Muscle of leg (tissue), 11 donors: ENCODE data around the gene EHBP1. TPM values are rescaled to one million over a fixed set of nuclear protein-coding genes. Genes with fewer than 3 reads are reported as not detected.
A peak's percentile ranks its signal among the peaks of the same experiment; 100 is the strongest.

ENCODE experiments used
- DNase-seq: peaks from one replicate; pipeline ENCODE4 v3.0.0; 2013
- H3K27ac ChIP-seq: one replicate; pipeline ENCODE4 v1.5.1; 2013; ENCODE audit warnings: mild to moderate bottlenecking, low read length, control low read depth
- H3K27me3 ChIP-seq: one replicate; pipeline ENCODE4 v1.6.1; 2013; ENCODE audit warnings: low read length; ENCODE audit not compliant: control insufficient read depth, insufficient read depth
- H3K36me3 ChIP-seq: one replicate; pipeline ENCODE4 v1.6.1; 2013; ENCODE audit warnings: low read length; ENCODE audit not compliant: control insufficient read depth, insufficient read depth
- H3K4me1 ChIP-seq: one replicate; pipeline ENCODE4 v1.6.1; 2013; ENCODE audit warnings: low read length; ENCODE audit not compliant: control insufficient read depth, insufficient read depth
- H3K4me3 ChIP-seq: one replicate; pipeline ENCODE4 v1.5.1; 2013; ENCODE audit warnings: low read length, control low read depth
- H3K9me3 ChIP-seq: replicated peaks from 2 replicates; pipeline ENCODE4 v1.6.1; 2013; ENCODE audit warnings: low read depth, low read length; ENCODE audit not compliant: control insufficient read depth
- WGBS: methylation state at CpG from one replicate; pipeline ENCODE4 v1.1.5; 2013; ENCODE audit warnings: missing lambda C conversion rate; ENCODE audit not compliant: insufficient coverage; 5-methylcytosine and 5-hydroxymethylcytosine counted together
- polyA plus RNA-seq, 8 donors: library from polyadenylated mRNA; unstranded; fragments of 120-200 nt; gene quantifications; one replicate each; pipeline versions ENCODE4 v1.2.1 to v1.2.3, GENCODE V29; 2013; ENCODE audit warnings: inconsistent platforms in 1 of 8, low replicate concordance in 1 of 8; ENCODE audit not compliant: insufficient read length in 8 of 8, insufficient read depth in 1 of 8
- total RNA-seq: library from RNA; stranded (reverse); fragments of 120-200 nt; gene quantifications from one replicate; pipeline ENCODE4 v1.2.4, GENCODE V29; 2013

Gene EHBP1
- total and polyA plus RNA-seq, 9 donors: 21.8 to 41.1 (median 31.4) TPM

- DNase-seq: no peak
- 67% methylated on average over 26 of the region's 27 CpGs for WGBS
- no peaks in the 10 kb centered on the region for H3K36me3 ChIP-seq
- H3K27ac ChIP-seq: no peak overlapping the region
- H3K9me3 ChIP-seq: no peaks in the 10 kb centered on the region
- H3K4me1 ChIP-seq: peaks cover 65% of the 10 kb centered on the region
- H3K27me3 ChIP-seq: peaks cover 100% of the 10 kb centered on the region
- no peak overlapping the region for H3K4me3 ChIP-seq
These were observed 347.0 kb downstream of the EHBP1 start for GRCh38 chr2:63052411-63053080.

GRCh38 chr2:63053081-63053888 lies 347.8 kb downstream of the EHBP1 start:
- Histone ChIP-seq H3K36me3 (no peaks in the 10 kb centered on the region), H3K4me3 (no peak overlapping the region), H3K9me3 (no peaks in the 10 kb centered on the region), H3K4me1 (peaks cover 65% of the 10 kb centered on the region), H3K27ac (no peak overlapping the region), H3K27me3 (peaks cover 100% of the 10 kb centered on the region)
- DNase-seq: no peak
- WGBS: 49% methylated on average over 27 of the region's 34 CpGs

GRCh38 chr2:63053889-63054602 lies 348.5 kb downstream of the EHBP1 start:
- H3K9me3 ChIP-seq: no peaks in the 10 kb centered on the region
- no peak overlapping the region for H3K4me3 ChIP-seq
- H3K27ac ChIP-seq: no peak overlapping the region
- peak; percentile 14 for DNase-seq
- H3K27me3 ChIP-seq: peaks cover 100% of the 10 kb centered on the region
- H3K4me1 ChIP-seq: peaks cover 66% of the 10 kb centered on the region
- 2% methylated on average over 48 of the region's 48 CpGs for WGBS
- H3K36me3 ChIP-seq: no peaks in the 10 kb centered on the region

- 16% methylated on average over 5 of the region's 7 CpGs for WGBS
- peaks cover 64% of the 10 kb centered on the region for H3K4me1 ChIP-seq
- no peaks in the 10 kb centered on the region for H3K36me3 ChIP-seq
- H3K9me3 ChIP-seq: no peaks in the 10 kb centered on the region
- H3K27ac ChIP-seq: no peak overlapping the region
- H3K27me3 ChIP-seq: peaks cover 99% of the 10 kb centered on the region
- DNase-seq: peak; percentile 4
- no peak overlapping the region for H3K4me3 ChIP-seq
These were observed 349.3 kb downstream of the EHBP1 start for GRCh38 chr2:63054841-63055225.

GRCh38 chr2:63055226-63056106 lies 350.0 kb downstream of the EHBP1 start:
- WGBS: 2% methylated on average over 62 of the region's 63 CpGs
- Histone ChIP-seq H3K27ac (no peak overlapping the region), H3K36me3 (no peaks in the 10 kb centered on the region), H3K4me3 (peak overlapping the region; percentile 8), H3K4me1 (peaks cover 62% of the 10 kb centered on the region), H3K27me3 (peaks cover 97% of the 10 kb centered on the region), H3K9me3 (no peaks in the 10 kb centered on the region)
- peak; percentile 32 for DNase-seq

DNA sequence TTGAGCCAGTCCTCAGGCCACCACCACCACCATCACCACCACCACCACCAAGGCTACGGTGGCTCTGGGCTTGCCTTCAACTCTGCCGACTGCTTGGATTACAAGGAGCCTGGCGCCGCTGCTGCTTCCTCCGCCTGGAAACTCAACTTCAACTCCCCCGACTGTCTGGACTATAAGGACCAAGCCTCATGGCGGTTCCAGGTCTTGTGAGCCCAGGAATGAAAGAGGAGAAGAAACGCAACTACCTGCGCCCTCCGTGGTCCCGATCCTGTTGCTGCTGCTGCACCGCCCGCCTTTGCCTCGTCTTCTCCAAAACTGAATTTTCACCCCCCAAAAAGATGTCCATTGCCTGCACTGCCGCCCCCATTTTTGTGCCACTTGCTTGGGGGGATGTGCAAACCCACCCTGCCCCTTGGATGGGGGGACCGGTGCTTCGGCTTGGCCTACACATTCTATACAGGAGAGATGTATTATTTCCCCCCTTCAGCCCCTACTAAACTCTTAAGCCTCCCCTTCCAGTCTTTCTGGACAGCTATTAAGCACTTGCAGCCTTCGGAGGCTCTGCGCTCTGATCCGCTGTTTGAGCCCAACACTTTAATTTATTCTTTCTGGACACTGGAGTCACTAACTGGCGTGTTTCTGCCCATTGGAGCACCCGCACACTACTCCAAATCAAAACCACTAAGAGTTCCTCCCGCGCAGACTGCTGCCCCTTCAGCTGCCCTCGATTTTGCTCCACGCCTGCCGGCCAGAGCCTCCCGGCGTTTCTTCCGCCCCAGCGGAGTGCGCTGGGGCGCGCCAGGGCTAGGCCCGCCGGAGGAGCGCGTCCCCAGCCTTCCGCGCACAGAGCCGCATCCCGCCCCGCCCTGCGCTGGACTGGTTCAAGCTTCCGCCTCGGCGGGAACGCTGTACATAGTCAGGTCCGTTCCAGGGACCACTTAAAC lies 350.9 kb downstream of the EHBP1 start:
- no peak overlapping the region for H3K4me3 ChIP-seq
- peaks cover 88% of the 10 kb centered on the region for H3K27me3 ChIP-seq
- H3K9me3 ChIP-seq: no peaks in the 10 kb centered on the region
- H3K4me1 ChIP-seq: peaks cover 56% of the 10 kb centered on the region
- DNase-seq: peak; percentile 57
- no peak overlapping the region for H3K27ac ChIP-seq
- WGBS: 10% methylated on average over 32 of the region's 49 CpGs
- no peaks in the 10 kb centered on the region for H3K36me3 ChIP-seq

GRCh38 chr2:63057249-63058143 lies 352.0 kb downstream of the EHBP1 start:
- H3K9me3 ChIP-seq: no peaks in the 10 kb centered on the region
- peaks cover 54% of the 10 kb centered on the region for H3K4me1 ChIP-seq
- DNase-seq: peak; percentile 16
- peaks cover 77% of the 10 kb centered on the region for H3K27me3 ChIP-seq
- H3K4me3 ChIP-seq: no peak overlapping the region
- no peaks in the 10 kb centered on the region for H3K36me3 ChIP-seq
- H3K27ac ChIP-seq: no peak overlapping the region
- 0% methylated on average over 7 of the region's 35 CpGs for WGBS

GRCh38 chr2:63058144-63058920 lies 352.8 kb downstream of the EHBP1 start:
- Histone ChIP-seq H3K27me3 (peaks cover 68% of the 10 kb centered on the region), H3K4me3 (no peak overlapping the region), H3K4me1 (peaks cover 54% of the 10 kb centered on the region), H3K9me3 (no peaks in the 10 kb centered on the region), H3K36me3 (no peaks in the 10 kb centered on the region), H3K27ac (no peak overlapping the region)
- DNase-seq: peak; percentile 36
- WGBS: 5% methylated on average over 32 of the region's 35 CpGs
